Cardiac fibroblast (primary cell): Measurements from ENCODE around the gene PRKCA.

Source experiments
- DNase-seq, 2 donors: peaks; one replicate each; pipeline versions ENCODE4 v3.0.0 to v3.0.0-alpha.2; 2010; ENCODE audit warnings: low read depth in 2 of 2
- H3K4me3 ChIP-seq, 2 donors: replicated peaks in 1 of 2; 1 replicate in 1 of 2; 2 replicates in 1 of 2; pipeline ENCODE4 v1.5.1; 2011; ENCODE audit warnings: low read depth in 2 of 2, low read length in 2 of 2, mild to moderate bottlenecking in 2 of 2, moderate library complexity in 1 of 2
- TF ChIP-seq, protein P1 (sequence below): IDR thresholded peaks from one replicate; pipeline ENCODE4 v1.5.1; 2011; ENCODE audit warnings: low read depth, mild to moderate bottlenecking, low read length, inconsistent platforms

Gene PRKCA

GRCh38 chr17:66632731-66633130 lies 330.3 kb downstream of the PRKCA start:
- H3K4me3 ChIP-seq = no peak overlapping the region
- DNase-seq = no peak
- TF ChIP-seq, protein P1, sequence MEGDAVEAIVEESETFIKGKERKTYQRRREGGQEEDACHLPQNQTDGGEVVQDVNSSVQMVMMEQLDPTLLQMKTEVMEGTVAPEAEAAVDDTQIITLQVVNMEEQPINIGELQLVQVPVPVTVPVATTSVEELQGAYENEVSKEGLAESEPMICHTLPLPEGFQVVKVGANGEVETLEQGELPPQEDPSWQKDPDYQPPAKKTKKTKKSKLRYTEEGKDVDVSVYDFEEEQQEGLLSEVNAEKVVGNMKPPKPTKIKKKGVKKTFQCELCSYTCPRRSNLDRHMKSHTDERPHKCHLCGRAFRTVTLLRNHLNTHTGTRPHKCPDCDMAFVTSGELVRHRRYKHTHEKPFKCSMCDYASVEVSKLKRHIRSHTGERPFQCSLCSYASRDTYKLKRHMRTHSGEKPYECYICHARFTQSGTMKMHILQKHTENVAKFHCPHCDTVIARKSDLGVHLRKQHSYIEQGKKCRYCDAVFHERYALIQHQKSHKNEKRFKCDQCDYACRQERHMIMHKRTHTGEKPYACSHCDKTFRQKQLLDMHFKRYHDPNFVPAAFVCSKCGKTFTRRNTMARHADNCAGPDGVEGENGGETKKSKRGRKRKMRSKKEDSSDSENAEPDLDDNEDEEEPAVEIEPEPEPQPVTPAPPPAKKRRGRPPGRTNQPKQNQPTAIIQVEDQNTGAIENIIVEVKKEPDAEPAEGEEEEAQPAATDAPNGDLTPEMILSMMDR = no peak

DNA sequence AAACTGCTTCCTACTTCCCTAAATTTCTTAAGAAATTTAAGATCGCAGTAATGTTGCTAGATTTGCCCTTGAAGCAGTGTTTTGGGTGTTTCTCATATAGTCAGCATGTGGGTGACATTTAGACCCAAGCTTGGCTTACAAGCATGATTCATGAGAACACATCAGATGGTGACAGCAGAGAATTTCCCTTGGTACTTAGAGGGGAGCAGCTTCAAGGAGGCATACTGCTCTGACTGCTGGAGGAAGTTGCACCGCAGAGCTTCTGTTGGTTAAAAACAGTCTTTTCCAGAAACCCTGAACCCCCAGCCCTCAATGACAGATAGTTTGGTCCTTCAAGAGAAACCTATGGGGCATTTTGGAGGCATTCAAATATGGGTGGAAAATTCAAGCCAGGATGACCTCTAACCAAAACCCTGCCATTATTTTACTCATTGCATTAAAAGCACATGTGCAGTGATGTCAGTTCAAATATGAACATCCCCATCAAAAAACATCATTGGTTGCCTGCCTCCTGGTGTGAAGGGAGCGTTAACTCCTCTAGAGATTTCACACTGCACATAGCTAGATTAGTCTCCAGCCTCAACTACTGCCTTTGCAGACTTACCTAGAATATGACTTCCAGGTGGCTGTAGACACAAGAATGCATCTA lies 331.0 kb downstream of the PRKCA start:
- TF ChIP-seq, protein P1 = no peak
- peak; percentile 36 to 58 for DNase-seq
- no peak overlapping the region for H3K4me3 ChIP-seq

DNA sequence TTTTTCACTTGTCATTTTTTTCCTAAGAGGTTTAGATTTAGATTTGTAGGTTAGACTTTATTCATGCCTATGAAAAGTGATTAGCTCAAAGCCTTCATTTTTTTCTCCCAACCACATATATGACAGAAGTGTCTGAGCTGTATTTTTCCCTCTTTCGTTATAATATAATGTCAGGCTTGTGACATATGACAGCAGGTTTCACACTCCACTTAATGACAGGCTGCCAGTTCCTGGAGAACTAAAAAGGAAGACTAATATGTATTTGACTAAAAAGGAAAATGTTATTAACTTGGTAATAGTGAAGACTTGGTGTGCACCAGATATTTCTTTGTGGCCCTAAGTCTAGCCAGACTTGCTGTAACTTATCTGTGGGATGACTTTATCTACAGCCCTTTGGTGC lies 331.8 kb downstream of the PRKCA start:
- TF ChIP-seq, protein P1 = no peak
- no peak for DNase-seq
- no peak overlapping the region for H3K4me3 ChIP-seq

DNA sequence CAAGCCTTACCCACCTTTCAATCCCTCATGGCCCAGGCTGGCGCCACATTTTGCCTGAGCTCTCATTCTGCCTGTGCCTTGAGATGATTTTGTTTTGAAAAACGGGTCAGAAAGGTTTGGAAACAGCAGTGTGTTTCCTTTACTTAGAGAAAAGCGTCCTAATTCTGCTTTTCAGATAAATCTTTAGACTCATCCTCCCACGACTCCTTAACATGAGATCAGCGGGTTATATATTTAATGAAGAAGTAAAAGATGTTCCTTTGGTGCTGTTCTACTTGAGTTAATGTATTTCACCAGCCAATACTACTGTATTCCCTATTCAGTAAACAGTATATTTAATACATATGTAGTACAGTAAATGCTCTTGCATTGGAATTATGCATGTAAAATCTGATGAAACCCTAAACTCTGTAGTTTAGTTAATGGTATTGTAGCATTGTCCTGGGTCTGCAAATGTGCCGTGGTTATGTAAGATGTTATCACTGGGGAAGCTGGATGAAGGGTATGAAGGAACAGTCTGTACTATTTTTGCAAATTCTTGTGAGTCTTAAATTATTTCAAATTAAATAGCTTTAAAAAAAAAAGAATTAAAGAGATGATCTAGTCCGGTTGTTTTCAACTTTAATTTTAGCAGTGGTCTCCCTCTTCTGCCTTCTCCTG lies 333.1 kb downstream of the PRKCA start:
- H3K4me3 ChIP-seq = no peak overlapping the region
- TF ChIP-seq, protein P1 = no peak
- DNase-seq = no peak

DNA sequence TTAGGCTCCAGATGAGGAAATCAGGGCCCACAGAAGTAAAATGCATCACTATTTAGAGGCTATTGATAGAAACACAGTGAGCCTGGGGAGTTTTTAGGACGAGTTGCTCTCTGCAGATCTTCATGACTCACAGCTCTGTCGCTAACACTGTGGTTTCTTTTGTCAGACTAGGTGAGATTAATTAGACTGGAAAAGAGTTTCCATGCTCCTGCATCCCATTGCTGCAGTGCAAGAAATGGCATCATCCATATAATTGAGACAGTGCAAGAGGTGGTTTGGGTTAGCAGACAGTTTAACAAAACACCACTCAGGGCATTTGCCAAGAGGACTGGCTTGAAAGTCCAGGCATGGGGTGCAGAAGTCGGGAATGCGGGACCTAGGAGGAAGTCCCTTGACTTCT lies 333.7 kb downstream of the PRKCA start:
- TF ChIP-seq, protein P1 = no peak
- no peak overlapping the region for H3K4me3 ChIP-seq
- DNase-seq = peak; percentile 27 to 33

DNA sequence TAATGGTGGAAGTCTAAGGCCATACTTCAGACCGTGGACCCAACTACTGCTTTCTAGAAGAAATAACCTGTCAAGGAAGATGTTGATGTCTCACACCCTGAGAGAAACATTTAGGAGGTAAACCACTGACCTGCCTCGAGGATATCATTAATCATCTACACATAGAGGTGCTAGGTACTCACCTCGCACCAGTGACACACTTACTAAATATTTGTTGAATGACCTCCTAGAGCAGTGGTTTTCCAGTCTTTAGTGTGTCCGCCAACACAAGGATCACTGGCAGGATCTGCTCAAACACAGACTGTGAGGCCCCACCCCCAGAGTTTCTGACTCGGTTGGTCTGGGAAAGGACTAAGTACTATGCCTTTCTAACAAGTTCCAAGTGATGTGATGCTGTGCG lies 335.1 kb downstream of the PRKCA start:
- H3K4me3 ChIP-seq = no peak overlapping the region
- DNase-seq = no peak
- TF ChIP-seq, protein P1 = no peak
